Gastrocnemius medialis (tissue), 4 donors: ENCODE results near the gene KATNAL1. TPM values are rescaled to one million over a fixed set of nuclear protein-coding genes. Genes with fewer than 3 reads are reported as not detected.

ENCODE experiments used
- ATAC-seq, 2 donors: fragments of 150-250 bp; one replicate each; pipeline ENCODE4 v1.9.1; 2016
- DNase-seq, 2 donors: peaks; one replicate each; pipeline ENCODE4 v3.0.0-alpha.2; 2019
- H3K27ac ChIP-seq, 4 donors: fragments of 200-600 bp; sonication (generic); 1 replicate in 1 of 4; 2 replicates in 3 of 4; pipeline ENCODE4 v1.5.1; 2016 to 2018; ENCODE audit warnings: mild to moderate bottlenecking in 2 of 4, moderate library complexity in 1 of 4
- H3K27me3 ChIP-seq, 3 donors: fragments of 200-600 bp; sonication (generic) in 2 of 3; 1 replicate in 1 of 3; 2 replicates in 2 of 3; pipeline versions ENCODE4 v1.5.1 to v1.6.0; 2016 to 2019; ENCODE audit warnings: mild to moderate bottlenecking in 1 of 3, moderate library complexity in 1 of 3
- H3K36me3 ChIP-seq, 2 donors: fragments of 200-600 bp; sonication (generic) in 1 of 2; one replicate each; pipeline ENCODE4 v1.5.1; 2017 to 2018
- H3K4me1 ChIP-seq, 2 donors: fragments of 200-600 bp; sonication (generic) in 1 of 2; one replicate each; pipeline ENCODE4 v1.5.1; 2016 to 2017; ENCODE audit warnings: mild to moderate bottlenecking in 2 of 2
- H3K4me3 ChIP-seq, 4 donors: fragments of 200-600 bp; sonication (generic) in 3 of 4; 1 replicate in 1 of 4; 2 replicates in 3 of 4; pipeline ENCODE4 v1.5.1; 2016 to 2019; ENCODE audit warnings: mild to moderate bottlenecking in 2 of 4
- H3K9me3 ChIP-seq, 3 donors: fragments of 200-600 bp; sonication (generic) in 2 of 3; 1 replicate in 1 of 3; 2 replicates in 2 of 3; pipeline ENCODE4 v1.5.1; 2016 to 2019
- POLR2A ChIP-seq, 2 donors: fragments of 450-650 bp; IDR thresholded peaks; one replicate each; pipeline ENCODE4 v1.6.1; 2017; ENCODE audit warnings: antibody characterized with exemption in 2 of 2, mild to moderate bottlenecking in 2 of 2, moderate library complexity in 2 of 2
- in situ Hi-C, 4 donors: fragments of 200-750 bp; cut with MboI; loops; one replicate each; pipeline versions ENCODE4 v1.15.0 to v1.8.0; 2017; ENCODE audit warnings: low sequenced_read_pairs in 4 of 4
- intact Hi-C: fragments of 100-400 bp; cut with DNase I; formaldehyde crosslinking; loops from one replicate; pipeline ENCODE4 v1.15.1; 2023; ENCODE audit warnings: low total_unique reads
- total RNA-seq, 4 donors: library from RNA; depleted of rRNA; stranded (reverse); fragments of >200 nt; gene quantifications; one replicate each; pipeline versions ENCODE4 v1.1.0 to v1.2.3, GENCODE V29; 2016
- TF ChIP-seq, protein P1 (sequence below), 5 experiments: fragments of 450-650 bp in 3 of 5; fragments of 200-600 bp in 2 of 5; sonication (generic) in 2 of 5; IDR thresholded peaks in 4 of 5; conservative IDR thresholded peaks in 1 of 5; 1 replicate in 4 of 5; 2 replicates in 1 of 5; pipeline ENCODE4 v1.5.1; 2016 to 2019; ENCODE audit warnings: antibody characterized with exemption in 5 of 5, mild to moderate bottlenecking in 3 of 5, moderate library complexity in 3 of 5

Gene KATNAL1
- total RNA-seq, 4 donors from 2014 or later: 10.2 to 18.9 (median 12.1) TPM

DNA sequence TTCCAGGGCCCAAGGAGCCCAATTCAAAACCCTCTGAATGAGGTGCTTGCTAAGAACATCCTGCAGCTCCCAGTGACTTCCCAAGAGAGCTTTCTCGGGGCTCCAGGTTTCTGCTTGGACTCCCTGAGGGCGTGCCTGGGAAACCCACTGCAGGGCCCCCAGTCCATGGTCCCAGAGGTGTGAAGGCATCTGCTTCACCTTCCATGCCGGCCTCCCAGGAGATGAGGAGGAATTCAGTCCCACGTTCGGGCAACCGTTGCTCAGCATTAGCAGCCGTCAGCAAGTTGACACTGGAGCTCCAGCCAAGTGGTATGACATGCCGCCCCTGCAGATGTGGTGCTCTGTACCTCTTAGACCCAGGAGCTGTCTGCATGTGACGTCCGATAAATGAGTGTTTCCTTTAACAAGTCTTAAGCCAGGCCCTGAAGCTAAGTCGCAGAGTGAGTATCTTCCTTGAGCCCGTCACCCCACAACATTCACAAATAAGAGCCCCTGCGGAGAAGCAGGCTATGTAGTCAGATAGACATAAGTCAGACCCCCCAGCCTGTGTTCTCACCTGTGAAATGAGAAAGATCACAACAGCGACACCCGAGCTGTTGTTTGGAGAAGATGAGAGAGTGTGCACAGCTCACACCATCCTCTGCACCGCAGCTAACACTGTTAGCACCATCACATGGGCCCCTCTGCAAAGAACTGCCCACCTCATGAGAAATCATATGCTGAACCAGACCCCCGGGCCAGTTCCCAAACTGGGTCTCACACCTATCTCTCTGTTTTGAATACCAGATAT is 150.3 kb downstream of the KATNAL1 start:
- no peak for ATAC-seq
- TF ChIP-seq, protein P1, sequence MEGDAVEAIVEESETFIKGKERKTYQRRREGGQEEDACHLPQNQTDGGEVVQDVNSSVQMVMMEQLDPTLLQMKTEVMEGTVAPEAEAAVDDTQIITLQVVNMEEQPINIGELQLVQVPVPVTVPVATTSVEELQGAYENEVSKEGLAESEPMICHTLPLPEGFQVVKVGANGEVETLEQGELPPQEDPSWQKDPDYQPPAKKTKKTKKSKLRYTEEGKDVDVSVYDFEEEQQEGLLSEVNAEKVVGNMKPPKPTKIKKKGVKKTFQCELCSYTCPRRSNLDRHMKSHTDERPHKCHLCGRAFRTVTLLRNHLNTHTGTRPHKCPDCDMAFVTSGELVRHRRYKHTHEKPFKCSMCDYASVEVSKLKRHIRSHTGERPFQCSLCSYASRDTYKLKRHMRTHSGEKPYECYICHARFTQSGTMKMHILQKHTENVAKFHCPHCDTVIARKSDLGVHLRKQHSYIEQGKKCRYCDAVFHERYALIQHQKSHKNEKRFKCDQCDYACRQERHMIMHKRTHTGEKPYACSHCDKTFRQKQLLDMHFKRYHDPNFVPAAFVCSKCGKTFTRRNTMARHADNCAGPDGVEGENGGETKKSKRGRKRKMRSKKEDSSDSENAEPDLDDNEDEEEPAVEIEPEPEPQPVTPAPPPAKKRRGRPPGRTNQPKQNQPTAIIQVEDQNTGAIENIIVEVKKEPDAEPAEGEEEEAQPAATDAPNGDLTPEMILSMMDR (IDR thresholded peaks at IDR 0.05 in 4 of 5, conservative IDR thresholded peaks at IDR 0.05 in 1 of 5): no peak
- no peaks in the 10 kb centered on the region for H3K27me3 ChIP-seq
- no peaks in the 10 kb centered on the region for H3K9me3 ChIP-seq
- no peak overlapping the region for H3K4me3 ChIP-seq
- in situ Hi-C loops (no loop called here), intact Hi-C loops (no loop called here)
- no peak overlapping the region for H3K27ac ChIP-seq
- no peaks in the 10 kb centered on the region for H3K4me1 ChIP-seq
- no peak for DNase-seq
- no peaks in the 10 kb centered on the region for H3K36me3 ChIP-seq

DNA sequence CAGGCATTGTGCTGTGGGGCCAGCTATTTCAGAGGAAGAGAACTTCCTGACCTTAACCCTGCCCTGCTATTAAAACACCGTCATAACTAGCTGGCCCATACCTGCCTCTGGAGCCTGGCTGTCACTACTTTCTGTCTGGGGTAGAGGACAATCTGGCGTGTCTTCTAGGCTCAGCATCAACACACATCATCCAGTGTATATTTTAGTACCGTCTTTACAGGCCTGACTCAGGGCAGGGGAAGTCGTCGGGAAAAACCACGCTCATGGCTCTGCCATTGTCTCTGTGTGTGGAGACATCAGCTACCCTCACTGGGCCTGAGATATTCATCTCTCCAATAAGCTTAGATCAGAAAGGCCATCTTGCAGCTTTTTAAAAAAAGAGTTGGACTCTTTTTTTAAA is 151.1 kb downstream of the KATNAL1 start:
- TF ChIP-seq, protein P1 (IDR thresholded peaks at IDR 0.05 in 4 of 5, conservative IDR thresholded peaks at IDR 0.05 in 1 of 5): no peak
- TF ChIP-seq POLR2A (IDR thresholded peaks at IDR 0.05): no peak
- Histone ChIP-seq H3K9me3 (no peaks in the 10 kb centered on the region), H3K27ac (no peak overlapping the region), H3K4me1 (no peaks in the 10 kb centered on the region), H3K4me3 (no peak overlapping the region), H3K36me3 (no peaks in the 10 kb centered on the region), H3K27me3 (no peaks in the 10 kb centered on the region)
- ATAC-seq (no peak), DNase-seq (no peak)
- intact Hi-C loops: no loop called here
- in situ Hi-C loops: no loop called here

DNA sequence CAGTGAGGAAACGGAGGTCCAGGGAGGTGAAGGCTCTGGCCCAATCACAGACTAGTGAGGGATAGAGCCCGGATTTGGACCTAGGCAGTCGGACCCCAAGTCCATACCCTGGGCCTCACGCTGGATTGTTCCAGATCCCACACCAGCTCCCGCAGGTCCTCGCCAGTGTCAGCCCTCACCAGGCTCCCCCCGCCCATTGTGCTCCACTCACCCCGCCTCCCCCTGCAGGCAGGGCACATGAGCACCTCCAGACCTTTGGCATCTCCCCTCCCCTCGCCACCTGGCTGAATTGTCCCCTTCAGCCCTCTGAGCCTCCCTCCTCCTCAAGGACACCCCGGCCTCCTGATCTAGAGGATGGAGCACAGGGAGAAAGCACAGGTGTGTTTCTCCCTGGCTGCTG is 152.4 kb downstream of the KATNAL1 start:
- intact Hi-C loops: no loop called here
- H3K9me3 ChIP-seq: no peaks in the 10 kb centered on the region
- no peaks in the 10 kb centered on the region for H3K4me1 ChIP-seq
- TF ChIP-seq, protein P1 (IDR thresholded peaks at IDR 0.05 in 4 of 5, conservative IDR thresholded peaks at IDR 0.05 in 1 of 5): no peak
- TF ChIP-seq POLR2A (IDR thresholded peaks at IDR 0.05): no peak
- H3K4me3 ChIP-seq: no peak overlapping the region
- ATAC-seq (no peak), DNase-seq (no peak)
- in situ Hi-C loops: no loop called here
- no peak overlapping the region for H3K27ac ChIP-seq
- no peaks in the 10 kb centered on the region for H3K27me3 ChIP-seq
- no peaks in the 10 kb centered on the region for H3K36me3 ChIP-seq

DNA sequence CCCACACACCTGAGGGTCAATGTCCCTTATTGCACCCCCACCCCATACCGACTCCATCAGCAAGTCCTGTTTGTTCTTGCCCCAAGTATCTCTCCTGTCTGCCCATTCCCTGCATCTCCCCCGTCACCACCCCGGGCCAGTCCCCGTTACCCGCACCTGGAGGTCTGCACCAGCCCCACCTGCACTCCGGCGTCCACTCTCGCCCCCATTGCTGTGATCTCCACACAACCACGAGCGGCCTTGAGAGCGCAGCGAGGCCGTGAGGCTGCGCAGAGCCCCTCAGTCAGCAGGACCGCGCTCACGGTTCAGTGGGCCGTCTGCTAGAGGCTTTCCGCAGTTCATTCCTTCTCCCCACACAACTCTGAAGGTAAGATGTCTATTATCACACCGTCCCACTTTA is 152.8 kb downstream of the KATNAL1 start:
- in situ Hi-C loops (no loop called here), intact Hi-C loops (no loop called here)
- DNase-seq (no peak), ATAC-seq (no peak)
- no peaks in the 10 kb centered on the region for H3K9me3 ChIP-seq
- TF ChIP-seq, protein P1 (IDR thresholded peaks at IDR 0.05 in 4 of 5, conservative IDR thresholded peaks at IDR 0.05 in 1 of 5): no peak
- TF ChIP-seq POLR2A (IDR thresholded peaks at IDR 0.05): no peak
- H3K4me3 ChIP-seq: no peak overlapping the region
- no peak overlapping the region for H3K27ac ChIP-seq
- H3K27me3 ChIP-seq: no peaks in the 10 kb centered on the region
- H3K36me3 ChIP-seq: no peaks in the 10 kb centered on the region
- no peaks in the 10 kb centered on the region for H3K4me1 ChIP-seq
